Smooth muscle cell of the umbilical artery (primary cell): Measurements from ENCODE around the gene MAP3K8. TPM values are rescaled to one million over a fixed set of nuclear protein-coding genes. Genes with fewer than 3 reads are reported as not detected.

ENCODE experiments used
- total RNA-seq: library from RNA; depleted of rRNA; stranded (reverse); fragments of >200 nt; gene quantifications from 2 replicates; pipeline ENCODE4 v1.2.3, GENCODE V29; 2014

Gene MAP3K8
- 5.7 and 19.0 TPM in 2 replicates for total RNA-seq

GRCh38 chr10:30433730-30434272, at the start of gene MAP3K8:
Gene MAP3K8, plus strand, starts transcription at chr10:30434184. Its CDS starts 4,755 bp downstream, at chr10:30438939.

Other genes with a start within 250 kb of the MAP3K8 start
- gene MTPAP, start 84.9 kb upstream of the MAP3K8 start, total RNA-seq: 12.5 and 21.4 TPM in 2 replicates
- gene LYZL2, start 195.6 kb downstream of the MAP3K8 start, total RNA-seq: not detected in 2 replicates